HG03175 (cell line): Measurements from ENCODE around the gene IL12A.

Experiments
- ATAC-seq: cut with Tn5 transposase; IDR thresholded peaks from one replicate; pipeline ENCODE4 v1.9.1; 2021; ENCODE audit warnings: mild to moderate bottlenecking, moderate library complexity; ENCODE audit not compliant: unreplicated experiment

Gene IL12A

GRCh38 chr3:160023476-160023875 lies 34.8 kb downstream of the IL12A start:
- ATAC-seq: no peak

- peak; percentile 90 for ATAC-seq
Observed at GRCh38 chr3:160027541-160028195, 39.0 kb downstream of the IL12A start.

- no peak for ATAC-seq
Observed at GRCh38 chr3:160035757-160036156, 47.1 kb downstream of the IL12A start.

- no peak for ATAC-seq
Observed at GRCh38 chr3:160038862-160039562, 50.4 kb downstream of the IL12A start.

- ATAC-seq: no peak
Observed at GRCh38 chr3:160040181-160040580, 51.5 kb downstream of the IL12A start.

GRCh38 chr3:160041465-160041864 lies 52.8 kb downstream of the IL12A start:
- ATAC-seq: no peak

GRCh38 chr3:160044121-160044520 lies 55.5 kb downstream of the IL12A start:
- ATAC-seq: no peak
